Measurements from ENCODE around the gene SSTR3. TPM values are rescaled to one million over a fixed set of nuclear protein-coding genes. Genes with fewer than 3 reads are reported as not detected.

Gene SSTR3
- total RNA-seq, 1 donor from 2014 or later = 0.09 TPM

GRCh38 chr22:37193629-37194191, 18.6 kb downstream of the SSTR3 start:
- Mint-ChIP-seq H3K27me3 (ENCODE audit: low read depth) (no peaks in the 10 kb centered on the region), H3K27ac (ENCODE audit: unreplicated experiment) (no peak overlapping the region), H3K9me3 (peaks cover 3% of the 10 kb centered on the region), H3K4me1 (peaks cover 34% of the 10 kb centered on the region), H3K36me3 (ENCODE audit: low read depth) (peaks cover 14% of the 10 kb centered on the region), H3K4me3 (no peak overlapping the region)
- TF ChIP-seq CTCF (conservative IDR thresholded peaks at IDR 0.05) = no peak
- no peak for DNase-seq (ENCODE audit: low read depth, low spot score)

DNA sequence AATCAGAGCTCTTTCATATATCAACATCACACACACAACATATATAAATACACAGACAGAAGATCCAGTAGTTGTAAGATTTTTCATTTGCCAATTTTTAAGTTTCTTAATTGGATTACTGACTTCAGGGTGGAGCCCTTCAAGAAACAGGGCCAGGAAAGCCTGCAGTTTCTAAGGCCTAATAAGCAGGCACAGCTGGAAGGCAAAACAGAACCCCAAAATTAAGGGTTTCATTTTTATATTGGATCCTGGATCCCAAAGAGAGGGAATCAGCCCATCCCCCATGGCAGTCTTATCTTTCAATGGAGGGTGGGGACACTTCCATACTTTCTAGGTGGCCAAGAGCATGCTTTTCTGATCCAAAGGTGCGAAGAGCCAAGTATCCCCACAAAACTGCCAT, 19.5 kb downstream of the SSTR3 start:
- Mint-ChIP-seq H3K4me3 (no peak overlapping the region), H3K4me1 (peaks cover 37% of the 10 kb centered on the region), H3K36me3 (ENCODE audit: low read depth) (peaks cover 14% of the 10 kb centered on the region), H3K27me3 (ENCODE audit: low read depth) (no peaks in the 10 kb centered on the region), H3K27ac (ENCODE audit: unreplicated experiment) (no peak overlapping the region), H3K9me3 (peaks cover 3% of the 10 kb centered on the region)
- DNase-seq (ENCODE audit: low read depth, low spot score) = no peak
- TF ChIP-seq CTCF (conservative IDR thresholded peaks at IDR 0.05) = no peak

- Mint-ChIP-seq H3K4me1 (peaks cover 42% of the 10 kb centered on the region), H3K27ac (ENCODE audit: unreplicated experiment) (no peak overlapping the region), H3K4me3 (no peak overlapping the region), H3K36me3 (ENCODE audit: low read depth) (peaks cover 14% of the 10 kb centered on the region), H3K9me3 (peaks cover 3% of the 10 kb centered on the region), H3K27me3 (ENCODE audit: low read depth) (no peaks in the 10 kb centered on the region)
- no peak for TF ChIP-seq CTCF (conservative IDR thresholded peaks at IDR 0.05)
- DNase-seq (ENCODE audit: low read depth, low spot score) = no peak
Observed at GRCh38 chr22:37192204-37192603, 20.1 kb downstream of the SSTR3 start.

- Mint-ChIP-seq H3K27me3 (ENCODE audit: low read depth) (no peaks in the 10 kb centered on the region), H3K4me1 (peaks cover 36% of the 10 kb centered on the region), H3K36me3 (ENCODE audit: low read depth) (peaks cover 14% of the 10 kb centered on the region), H3K4me3 (no peak overlapping the region), H3K27ac (ENCODE audit: unreplicated experiment) (no peak overlapping the region), H3K9me3 (peaks cover 3% of the 10 kb centered on the region)
- no peak for DNase-seq (ENCODE audit: low read depth, low spot score)
- no peak for TF ChIP-seq CTCF (conservative IDR thresholded peaks at IDR 0.05)
Observed at GRCh38 chr22:37190262-37190780, 22.0 kb downstream of the SSTR3 start.

DNA sequence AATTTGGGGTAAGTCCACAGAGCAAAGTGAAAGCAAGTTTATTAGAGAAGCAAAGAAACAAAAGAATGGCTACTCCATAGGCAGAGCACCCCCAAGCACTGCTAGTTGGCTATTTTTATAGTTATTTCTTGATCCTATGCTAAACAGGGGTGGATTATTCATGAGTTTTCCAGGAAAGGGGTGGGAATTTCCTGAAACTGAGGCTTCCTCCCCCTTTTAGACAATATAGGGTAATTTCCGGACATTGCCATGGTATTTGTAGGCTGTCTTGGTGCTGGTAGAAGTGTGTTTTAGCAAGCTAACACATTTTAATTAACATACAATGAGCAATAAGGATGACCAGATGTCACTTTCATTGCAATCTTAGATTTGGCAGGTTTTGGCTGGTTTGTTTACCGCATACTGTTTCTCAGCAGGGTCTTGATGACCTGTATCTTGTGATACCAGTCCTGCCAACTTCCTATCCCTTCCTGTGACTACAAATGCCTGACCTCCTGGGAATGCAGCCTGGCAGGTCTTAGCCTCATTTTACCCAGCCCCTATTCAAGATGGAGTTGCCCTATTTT, 23.3 kb downstream of the SSTR3 start:
- H3K4me3 Mint-ChIP-seq = peak overlapping the region; percentile 82
- no peak for DNase-seq (ENCODE audit: low read depth, low spot score)
- peaks cover 14% of the 10 kb centered on the region for H3K36me3 Mint-ChIP-seq (ENCODE audit: low read depth)
- TF ChIP-seq CTCF (conservative IDR thresholded peaks at IDR 0.05) = no peak
- peaks cover 31% of the 10 kb centered on the region for H3K4me1 Mint-ChIP-seq
- H3K9me3 Mint-ChIP-seq = peaks cover 3% of the 10 kb centered on the region
- no peak overlapping the region for H3K27ac Mint-ChIP-seq (ENCODE audit: unreplicated experiment)
- no peaks in the 10 kb centered on the region for H3K27me3 Mint-ChIP-seq (ENCODE audit: low read depth)

Measured in neural crest cell (in vitro differentiated cells).